ENCODE data around the gene DCT.

The DCT gene

GRCh38 chr13:94400874-94401273 is 78.6 kb downstream of the DCT start:
- DNase-seq (ENCODE audit: extremely low read depth in 1 of 2, low read depth in 1 of 2): no peak

- no peak for DNase-seq (ENCODE audit: extremely low read depth in 1 of 2, low read depth in 1 of 2)
These were observed 79.7 kb downstream of the DCT start for GRCh38 chr13:94399812-94400211.

- no peak for DNase-seq (ENCODE audit: extremely low read depth in 1 of 2, low read depth in 1 of 2)
These were observed 83.6 kb downstream of the DCT start for GRCh38 chr13:94395860-94396259.

- DNase-seq (ENCODE audit: extremely low read depth in 1 of 2, low read depth in 1 of 2): no peak
These were observed 84.8 kb downstream of the DCT start for GRCh38 chr13:94394723-94395122.

- no peak for DNase-seq (ENCODE audit: extremely low read depth in 1 of 2, low read depth in 1 of 2)
These were observed 88.6 kb downstream of the DCT start for GRCh38 chr13:94390881-94391280.

GRCh38 chr13:94389604-94390351 is 89.7 kb downstream of the DCT start:
- DNase-seq (ENCODE audit: extremely low read depth in 1 of 2, low read depth in 1 of 2): no peak

- no peak for DNase-seq (ENCODE audit: extremely low read depth in 1 of 2, low read depth in 1 of 2)
These were observed 92.4 kb downstream of the DCT start for GRCh38 chr13:94387047-94387446.
